Adipocyte (in vitro differentiated cells): ENCODE data around the gene WBP11.

Experiments used
- DNase-seq: peaks from one replicate; pipeline ENCODE4 v3.0.0-alpha.2; 2015; ENCODE audit warnings: low read depth
- H3K27me3 ChIP-seq: replicated peaks from 2 replicates; pipeline ENCODE4 v1.7.0; 2013; ENCODE audit warnings: mild to moderate bottlenecking, low read length, moderate library complexity; ENCODE audit not compliant: control insufficient read depth, insufficient read depth
- H3K36me3 ChIP-seq: 2 replicates; pipeline ENCODE4 v1.7.0; 2013; ENCODE audit warnings: low read length, mild to moderate bottlenecking, moderate library complexity; ENCODE audit not compliant: control insufficient read depth, insufficient read depth, severe bottlenecking
- H3K4me1 ChIP-seq: 2 replicates; pipeline ENCODE4 v1.7.0; 2013; ENCODE audit warnings: mild to moderate bottlenecking, low read length, moderate library complexity; ENCODE audit not compliant: control insufficient read depth, insufficient read depth
- H3K4me3 ChIP-seq: 2 replicates; pipeline ENCODE4 v1.7.0; 2013; ENCODE audit warnings: mild to moderate bottlenecking, low read length, moderate library complexity
- H3K9ac ChIP-seq: 2 replicates; pipeline ENCODE4 v1.7.0; 2013; ENCODE audit warnings: mild to moderate bottlenecking, low read length, moderate library complexity
- H3K9me3 ChIP-seq: 2 replicates; pipeline ENCODE4 v1.7.0; 2013; ENCODE audit warnings: mild to moderate bottlenecking, low read length, moderate library complexity; ENCODE audit not compliant: control insufficient read depth

The WBP11 gene

DNA sequence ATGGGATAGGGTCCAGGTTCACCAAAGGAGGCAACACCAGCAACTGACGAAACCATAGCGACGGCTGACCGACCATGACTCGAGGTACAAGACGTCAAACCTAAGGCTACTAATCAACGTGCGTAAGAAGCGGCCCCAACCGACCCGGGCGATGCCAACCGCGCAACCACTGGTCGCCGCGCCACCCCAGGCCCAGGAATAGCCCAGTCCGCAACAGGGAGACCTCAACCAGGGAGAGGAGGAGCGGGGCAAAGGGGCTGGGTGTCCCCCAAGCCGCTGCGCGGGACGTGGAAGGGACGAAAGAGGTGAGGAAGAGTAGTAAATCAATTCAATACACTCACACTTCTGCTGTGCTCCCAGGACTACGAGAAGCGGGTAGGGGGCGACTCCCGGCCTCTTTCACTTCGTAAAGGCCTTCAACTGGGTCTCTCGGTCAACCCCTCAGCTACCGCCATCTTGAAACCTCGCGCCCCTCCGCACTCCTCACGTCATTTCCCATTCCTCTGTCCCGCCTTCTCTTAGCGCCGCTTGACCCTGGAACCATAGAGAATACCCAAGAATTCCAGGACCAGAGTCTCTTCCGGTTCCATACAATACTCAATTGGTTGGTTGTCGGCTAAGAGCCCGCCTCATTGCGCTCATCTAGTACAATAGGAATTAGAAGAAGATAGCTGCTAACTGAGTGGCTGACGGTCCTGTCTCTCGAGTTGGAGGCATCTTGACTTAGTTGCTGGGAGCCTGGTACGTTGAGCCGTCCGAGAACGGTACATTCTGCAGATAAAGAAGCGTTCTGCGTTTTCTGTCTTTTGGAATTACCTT lies at the start of gene WBP11, which contains the start of gene C12orf60:
TSS of gene WBP11 (minus strand) at position 468 of the 819 bp plus-strand sequence. CDS start 2,095 bp downstream, outside the sequence.
TSS of gene C12orf60 (plus strand) at position 660 of the 819 bp plus-strand sequence. CDS start 19,266 bp downstream, outside the sequence.
- H3K9me3 ChIP-seq = no peaks in the 10 kb centered on the region
- peak within 1 kb of the TSS; percentile 93 for H3K4me3 ChIP-seq
- peak within 1 kb of the TSS; percentile 91 for H3K9ac ChIP-seq

DNA sequence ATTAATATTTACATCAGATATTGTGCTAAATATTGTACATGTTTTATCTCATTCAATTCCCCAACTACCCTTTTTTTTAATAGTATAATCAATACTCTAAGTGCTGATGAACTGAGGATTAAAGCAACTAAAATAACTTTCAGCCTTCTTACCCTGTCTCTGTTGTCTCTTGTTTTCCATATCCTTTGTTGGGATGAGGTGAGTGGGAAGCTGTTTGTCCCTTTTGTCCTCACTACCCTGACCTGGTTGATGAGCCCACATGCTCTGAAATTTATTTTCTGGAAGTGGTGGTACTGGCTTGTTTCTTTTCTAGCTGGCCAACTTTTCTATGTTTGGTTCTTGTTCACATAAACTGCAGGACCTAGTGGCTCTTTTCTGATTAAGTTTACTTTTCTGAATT lies 49.6 kb upstream of the WBP11 start:
- H3K9me3 ChIP-seq = no peaks in the 10 kb centered on the region
- no peaks in the 10 kb centered on the region for H3K27me3 ChIP-seq
- H3K36me3 ChIP-seq = no peaks in the 10 kb centered on the region
- no peak overlapping the region for H3K9ac ChIP-seq
- no peak overlapping the region for H3K4me3 ChIP-seq
- DNase-seq = no peak
- peaks cover 31% of the 10 kb centered on the region for H3K4me1 ChIP-seq

More for the DNA sequence above, at the start of gene WBP11, which contains the start of gene C12orf60:
- peak; percentile 99 for DNase-seq
- peaks cover 21% of the 10 kb centered on the region for H3K4me1 ChIP-seq
- peaks cover 16% of the 10 kb centered on the region for H3K36me3 ChIP-seq
- H3K27me3 ChIP-seq = no peaks in the 10 kb centered on the region

DNA sequence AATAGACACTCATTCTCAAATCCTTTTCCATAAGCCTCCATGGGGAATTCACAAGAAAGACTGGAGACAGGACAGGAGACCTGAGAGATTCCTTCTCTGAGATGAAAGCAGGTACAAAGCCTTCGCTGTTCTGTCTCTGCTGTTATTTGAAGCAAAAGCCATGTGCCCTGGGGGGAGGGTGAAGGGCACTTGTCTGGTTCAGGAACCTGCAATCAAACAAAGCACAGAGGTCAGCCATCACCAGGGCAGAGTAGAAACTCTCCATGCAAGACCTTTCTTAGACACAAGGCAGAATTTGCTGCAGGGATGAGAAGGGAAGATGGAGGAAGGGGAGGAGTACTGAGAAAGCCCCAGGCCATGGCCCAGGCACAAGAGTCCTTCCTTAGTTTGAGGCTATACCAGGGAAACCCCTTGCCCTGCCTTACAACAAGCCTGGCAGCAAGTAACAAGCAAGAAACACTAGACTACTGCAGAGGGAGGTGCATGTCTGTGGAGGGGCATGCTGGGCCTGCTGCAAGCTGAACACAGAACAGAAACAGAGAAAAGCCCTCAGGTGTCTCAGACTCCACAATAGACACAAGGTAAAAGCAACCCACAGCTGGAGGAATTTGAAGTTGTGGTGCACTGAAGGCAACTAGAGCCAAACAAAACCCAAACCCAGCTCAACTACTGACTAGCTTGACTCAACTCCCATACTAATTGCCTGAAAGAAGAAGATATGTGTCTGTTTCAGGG lies 47.8 kb upstream of the WBP11 start:
- Histone ChIP-seq H3K9ac (no peak overlapping the region), H3K4me1 (peaks cover 46% of the 10 kb centered on the region), H3K9me3 (no peaks in the 10 kb centered on the region), H3K4me3 (no peak overlapping the region), H3K36me3 (no peaks in the 10 kb centered on the region), H3K27me3 (no peaks in the 10 kb centered on the region)
- DNase-seq = no peak

DNA sequence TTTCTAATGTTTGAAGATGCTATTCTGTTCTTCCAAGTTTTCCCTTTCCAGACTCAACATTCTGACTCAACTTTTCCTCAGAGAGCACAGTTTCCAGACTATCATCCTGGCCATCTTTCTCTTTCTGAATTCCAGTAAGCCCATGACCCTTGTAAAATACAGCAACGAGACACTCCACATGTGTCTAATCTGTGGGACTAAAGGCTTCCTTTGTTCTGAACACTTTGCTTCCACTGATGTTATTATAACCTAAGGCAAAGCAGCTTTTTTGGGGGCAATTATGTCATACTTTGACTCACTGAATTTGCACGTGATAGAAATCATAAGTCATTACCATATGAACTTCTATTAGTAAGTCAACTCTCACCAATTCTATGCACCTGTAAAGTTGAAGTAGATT lies 46.4 kb upstream of the WBP11 start:
- peak; percentile 72 for DNase-seq
- Histone ChIP-seq H3K9me3 (no peaks in the 10 kb centered on the region), H3K4me3 (no peak overlapping the region), H3K4me1 (peaks cover 54% of the 10 kb centered on the region), H3K36me3 (no peaks in the 10 kb centered on the region), H3K27me3 (no peaks in the 10 kb centered on the region), H3K9ac (no peak overlapping the region)

GRCh38 chr12:14846876-14847580 lies 43.8 kb upstream of the WBP11 start:
- H3K27me3 ChIP-seq = no peaks in the 10 kb centered on the region
- no peaks in the 10 kb centered on the region for H3K9me3 ChIP-seq
- no peak for DNase-seq
- peaks cover 61% of the 10 kb centered on the region for H3K4me1 ChIP-seq
- H3K36me3 ChIP-seq = no peaks in the 10 kb centered on the region
- peak overlapping the region; percentile 2 for H3K4me3 ChIP-seq
- H3K9ac ChIP-seq = peak overlapping the region; percentile 31

GRCh38 chr12:14846042-14846587 lies 42.8 kb upstream of the WBP11 start:
- peak overlapping the region; percentile 16 for H3K4me3 ChIP-seq
- peaks cover 70% of the 10 kb centered on the region for H3K4me1 ChIP-seq
- H3K9me3 ChIP-seq = no peaks in the 10 kb centered on the region
- no peaks in the 10 kb centered on the region for H3K27me3 ChIP-seq
- H3K36me3 ChIP-seq = no peaks in the 10 kb centered on the region
- peak overlapping the region; percentile 31 for H3K9ac ChIP-seq
- no peak for DNase-seq

- Histone ChIP-seq H3K36me3 (no peaks in the 10 kb centered on the region), H3K27me3 (no peaks in the 10 kb centered on the region), H3K9me3 (no peaks in the 10 kb centered on the region), H3K4me3 (no peak overlapping the region), H3K4me1 (peaks cover 74% of the 10 kb centered on the region), H3K9ac (peak overlapping the region; percentile 48)
- DNase-seq = peak; percentile 89
These were observed 42.1 kb upstream of the WBP11 start for GRCh38 chr12:14845350-14845750.

GRCh38 chr12:14844401-14844800 lies 41.1 kb upstream of the WBP11 start:
- Histone ChIP-seq H3K4me3 (no peak overlapping the region), H3K27me3 (no peaks in the 10 kb centered on the region), H3K4me1 (peaks cover 67% of the 10 kb centered on the region), H3K9ac (peak overlapping the region; percentile 48), H3K9me3 (peaks cover 1% of the 10 kb centered on the region), H3K36me3 (no peaks in the 10 kb centered on the region)
- no peak for DNase-seq

- Histone ChIP-seq H3K4me1 (peaks cover 69% of the 10 kb centered on the region), H3K9ac (peak within 1 kb of the TSS; percentile 59), H3K36me3 (no peaks in the 10 kb centered on the region), H3K9me3 (peaks cover 4% of the 10 kb centered on the region), H3K27me3 (no peaks in the 10 kb centered on the region), H3K4me3 (peak within 1 kb of the TSS; percentile 54)
- DNase-seq = no peak
These were observed 40.2 kb upstream of the WBP11 start, which contains the start of gene ART4 for GRCh38 chr12:14843425-14843887. TSS of gene ART4 (minus strand) at chr12:14843526. CDS start at chr12:14843113, 413 bp downstream.

GRCh38 chr12:14842315-14842714 lies 39.0 kb upstream of the WBP11 start:
- Histone ChIP-seq H3K4me3 (peak overlapping the region; percentile 54), H3K36me3 (no peaks in the 10 kb centered on the region), H3K9me3 (peaks cover 4% of the 10 kb centered on the region), H3K9ac (peak overlapping the region; percentile 59), H3K4me1 (peaks cover 76% of the 10 kb centered on the region), H3K27me3 (no peaks in the 10 kb centered on the region)
- no peak for DNase-seq
